H9 (cell line): ENCODE measurements around the gene SMR3A. TPM values are rescaled to one million over a fixed set of nuclear protein-coding genes. Genes with fewer than 3 reads are reported as not detected.

Experiments
- DNase-seq: peaks from one replicate; pipeline ENCODE4 v3.0.0-alpha.2; 2017
- H2AFZ ChIP-seq: one replicate; pipeline ENCODE4 v1.6.1; 2013; ENCODE audit warnings: mild to moderate bottlenecking, low read length, control low read depth, moderate library complexity
- H2AK5ac ChIP-seq: 2 replicates; pipeline ENCODE4 v1.6.1; 2013; ENCODE audit warnings: low read length, control low read depth, mixed read lengths; ENCODE audit not compliant: insufficient read length
- H2BK120ac ChIP-seq: one replicate; pipeline ENCODE4 v1.6.1; 2013; ENCODE audit warnings: low read depth, mild to moderate bottlenecking, low read length, control low read depth, inconsistent platforms; ENCODE audit not compliant: poor library complexity, severe bottlenecking
- H2BK12ac ChIP-seq: 2 replicates; pipeline ENCODE4 v1.6.1; 2013; ENCODE audit warnings: low read length, control low read depth, mixed read lengths, low read depth; ENCODE audit not compliant: insufficient read length
- H2BK15ac ChIP-seq: 2 replicates; pipeline ENCODE4 v1.6.1; 2013; ENCODE audit warnings: low read depth, low read length, control low read depth
- H2BK20ac ChIP-seq: one replicate; pipeline ENCODE4 v1.6.1; 2013; ENCODE audit warnings: low read depth, mild to moderate bottlenecking, low read length, control low read depth, inconsistent platforms; ENCODE audit not compliant: poor library complexity, severe bottlenecking
- H2BK5ac ChIP-seq: 2 replicates; pipeline ENCODE4 v1.6.1; 2013; ENCODE audit warnings: low read length, control low read depth, mixed read lengths; ENCODE audit not compliant: insufficient read length
- H3K14ac ChIP-seq: 2 replicates; pipeline ENCODE4 v1.6.1; 2013; ENCODE audit warnings: low read length, control low read depth; ENCODE audit not compliant: insufficient read depth
- H3K18ac ChIP-seq: 2 replicates; pipeline ENCODE4 v1.6.1; 2013; ENCODE audit warnings: low read depth, mild to moderate bottlenecking, mixed read lengths, low read length, control low read depth; ENCODE audit not compliant: insufficient read length
- H3K23ac ChIP-seq: 2 replicates; pipeline ENCODE4 v1.6.1; 2013; ENCODE audit warnings: low read length, control low read depth, mixed read lengths, low read depth; ENCODE audit not compliant: insufficient read length
- H3K23me2 ChIP-seq: 2 replicates; pipeline ENCODE4 v1.6.1; 2013; ENCODE audit warnings: low read depth, mild to moderate bottlenecking, mixed read lengths, low read length, control low read depth; ENCODE audit not compliant: insufficient read length, poor library complexity, severe bottlenecking
- H3K27ac ChIP-seq: 2 replicates; pipeline ENCODE4 v1.5.1; 2013; ENCODE audit warnings: low read length, control low read depth, mixed read lengths, low read depth; ENCODE audit not compliant: insufficient read length
- H3K27me3 ChIP-seq: 2 replicates; pipeline ENCODE4 v1.6.1; 2013; ENCODE audit warnings: low read length, control low read depth, inconsistent platforms; ENCODE audit not compliant: insufficient read depth
- H3K4ac ChIP-seq: 2 replicates; pipeline ENCODE4 v1.6.1; 2013; ENCODE audit warnings: low read depth, mild to moderate bottlenecking, control low read depth, inconsistent platforms, low read length, moderate library complexity
- H3K4me1 ChIP-seq: 2 replicates; pipeline ENCODE4 v1.6.1; 2013; ENCODE audit warnings: low read length, control low read depth, inconsistent platforms; ENCODE audit not compliant: insufficient read depth
- H3K4me2 ChIP-seq: 2 replicates; pipeline ENCODE4 v1.6.1; 2013; ENCODE audit warnings: low read length, control low read depth, mixed read lengths; ENCODE audit not compliant: insufficient read length, insufficient read depth
- H3K56ac ChIP-seq: 2 replicates; pipeline ENCODE4 v1.6.1; 2013; ENCODE audit warnings: low read depth, mild to moderate bottlenecking, mixed read lengths, low read length, control low read depth; ENCODE audit not compliant: insufficient read length
- H3K79me1 ChIP-seq: 2 replicates; pipeline ENCODE4 v1.6.1; 2013; ENCODE audit warnings: low read depth, mild to moderate bottlenecking, moderate library complexity, low read length, control low read depth, inconsistent platforms; ENCODE audit not compliant: insufficient read depth, poor library complexity, severe bottlenecking
- H3K79me2 ChIP-seq: 2 replicates; pipeline ENCODE4 v1.6.1; 2013; ENCODE audit warnings: low read length, control low read depth, inconsistent platforms; ENCODE audit not compliant: insufficient read depth
- H3K9ac ChIP-seq: 2 replicates; pipeline ENCODE4 v1.6.1; 2013; ENCODE audit warnings: low read length, control low read depth, mixed read lengths; ENCODE audit not compliant: insufficient read length; ENCODE audit errors: extremely low read depth
- H3K9me3 ChIP-seq: one replicate; pipeline ENCODE4 v1.6.1; 2013; ENCODE audit warnings: low read depth, low read length, inconsistent platforms; ENCODE audit not compliant: control insufficient read depth
- H3T11ph ChIP-seq: one replicate; pipeline ENCODE4 v1.6.1; 2013; ENCODE audit warnings: mild to moderate bottlenecking, low read length, control low read depth, inconsistent platforms
- H4K20me1 ChIP-seq: one replicate; pipeline ENCODE4 v1.6.1; 2013; ENCODE audit not compliant: control insufficient read depth, insufficient read length, insufficient read depth
- H4K5ac ChIP-seq: 2 replicates; pipeline ENCODE4 v1.6.1; 2013; ENCODE audit warnings: low read depth, mild to moderate bottlenecking, mixed read lengths, low read length, control low read depth; ENCODE audit not compliant: insufficient read length
- H4K8ac ChIP-seq: replicated peaks from 2 replicates; pipeline ENCODE4 v1.6.1; 2013; ENCODE audit warnings: low read length, control low read depth, mixed read lengths, low read depth; ENCODE audit not compliant: insufficient read length
- H4K91ac ChIP-seq: 2 replicates; pipeline ENCODE4 v1.6.1; 2013; ENCODE audit warnings: low read depth, mild to moderate bottlenecking, moderate library complexity, mixed read lengths, low read length, control low read depth; ENCODE audit not compliant: insufficient read length
- H3K27ac Mint-ChIP-seq, 3 experiments: 2 replicates in 2 of 3; 3 replicates in 1 of 3; pipeline ENCODE4 v1.8.0; 2020 to 2021; ENCODE audit warnings: mixed read lengths in 3 of 3, mild to moderate bottlenecking in 1 of 3, moderate library complexity in 1 of 3
- H3K27me3 Mint-ChIP-seq: 2 replicates; pipeline ENCODE4 v1.8.0; 2021; ENCODE audit warnings: low read depth, mild to moderate bottlenecking, moderate library complexity, mixed read lengths
- H3K36me3 Mint-ChIP-seq, 3 experiments: 2 replicates in 2 of 3; 3 replicates in 1 of 3; pipeline ENCODE4 v1.8.0; 2020 to 2021; ENCODE audit warnings: low read depth in 3 of 3, mixed read lengths in 3 of 3; ENCODE audit not compliant: insufficient read depth in 1 of 3
- H3K4me1 Mint-ChIP-seq, 2 experiments: 2 replicates each; pipeline ENCODE4 v1.8.0; 2020; ENCODE audit warnings: mixed read lengths in 2 of 2
- H3K4me3 Mint-ChIP-seq, 2 experiments: 2 replicates in 1 of 2; 3 replicates in 1 of 2; pipeline ENCODE4 v1.8.0; 2020 to 2021; ENCODE audit warnings: mild to moderate bottlenecking in 2 of 2, mixed read lengths in 2 of 2, moderate library complexity in 1 of 2
- H3K9me3 Mint-ChIP-seq, 2 experiments: 2 replicates in 1 of 2; 3 replicates in 1 of 2; pipeline ENCODE4 v1.8.0; 2020; ENCODE audit warnings: mild to moderate bottlenecking in 2 of 2, mixed read lengths in 2 of 2, moderate library complexity in 1 of 2
- CTCF ChIP-seq: fragments of 200-600 bp; sonication (generic); conservative IDR thresholded peaks from 3 replicates; pipeline ENCODE4 v1.8.0; 2021; ENCODE audit warnings: antibody characterized with exemption, mild to moderate bottlenecking
- total RNA-seq: library from RNA; stranded (reverse); gene quantifications from 2 replicates; pipeline ENCODE4 v1.2.1, GENCODE V29; 2021

The SMR3A gene
- total RNA-seq, 1 experiment from 2014 or later, result not detected

- H3K27ac ChIP-seq, result no peak overlapping the region
- H2BK15ac ChIP-seq, result no peak overlapping the region
- no peaks in the 10 kb centered on the region for H3K9me3 ChIP-seq
- no peak overlapping the region for H3K18ac ChIP-seq
- H3K36me3 Mint-ChIP-seq, result no peaks in the 10 kb centered on the region
- H2AFZ ChIP-seq, result peak overlapping the region; percentile 91
- H2BK120ac ChIP-seq, result no peak overlapping the region
- no peak overlapping the region for H3T11ph ChIP-seq
- no peak overlapping the region for H4K91ac ChIP-seq
- no peak overlapping the region for H4K8ac ChIP-seq
- no peak overlapping the region for H3K56ac ChIP-seq
- H3K27me3 Mint-ChIP-seq, result no peaks in the 10 kb centered on the region
- H3K9ac ChIP-seq, result no peak overlapping the region
- H2BK20ac ChIP-seq, result no peak overlapping the region
- no peak overlapping the region for H2AK5ac ChIP-seq
- H3K4me1 Mint-ChIP-seq, result peaks cover 10 to 23% of the 10 kb centered on the region in 2 experiments
- no peak overlapping the region for H3K4me3 Mint-ChIP-seq
- no peak for DNase-seq
- H3K14ac ChIP-seq, result no peak overlapping the region
- H4K5ac ChIP-seq, result no peak overlapping the region
- no peak overlapping the region for H3K4ac ChIP-seq
- H3K23me2 ChIP-seq, result no peaks in the 10 kb centered on the region
- H3K27ac Mint-ChIP-seq, result peak overlapping the region; percentile 37 to 97 (median 93); a peak in 5 of 7 replicates
- no peak overlapping the region for H2BK12ac ChIP-seq
- H2BK5ac ChIP-seq, result no peak overlapping the region
- no peaks in the 10 kb centered on the region for H3K79me1 ChIP-seq
- no peak overlapping the region for H3K4me2 ChIP-seq
- no peaks in the 10 kb centered on the region for H3K9me3 Mint-ChIP-seq
- no peaks in the 10 kb centered on the region for H4K20me1 ChIP-seq
- H3K79me2 ChIP-seq, result no peaks in the 10 kb centered on the region
- no peak overlapping the region for H3K23ac ChIP-seq
- TF ChIP-seq CTCF, result no peak
- H3K27me3 ChIP-seq, result no peaks in the 10 kb centered on the region
- H3K4me1 ChIP-seq, result no peaks in the 10 kb centered on the region
Measured at GRCh38 chr4:70313736-70314135, 46.8 kb upstream of the SMR3A start.
